Lower leg skin (tissue), 3 donors: ENCODE measurements around the gene CAV1.

Experiments
- CTCF ChIP-seq, 3 donors: fragments of 450-650 bp; IDR thresholded peaks; one replicate each; pipeline ENCODE4 v1.5.1; 2016; ENCODE audit warnings: antibody characterized with exemption in 3 of 3, mild to moderate bottlenecking in 3 of 3, moderate library complexity in 2 of 3
- POLR2A ChIP-seq, 2 donors: fragments of 450-650 bp; IDR thresholded peaks; one replicate each; pipeline ENCODE4 v1.6.1; 2016 to 2017; ENCODE audit warnings: antibody characterized with exemption in 2 of 2, mild to moderate bottlenecking in 1 of 2, moderate library complexity in 1 of 2

- no peak for TF ChIP-seq CTCF (IDR thresholded peaks at IDR 0.05)
- TF ChIP-seq POLR2A (IDR thresholded peaks at IDR 0.05), result no peak
Observed at GRCh38 chr7:116500078-116500853, 24.6 kb upstream of the CAV1 start.
